Natural killer cell (primary cell): Measurements from ENCODE around the gene MCOLN1. TPM values are rescaled to one million over a fixed set of nuclear protein-coding genes. Genes with fewer than 3 reads are reported as not detected.

Experiments
- ATAC-seq, 3 donors: fragments of 150-1000 bp in 2 of 3; fragments of 200-7000 bp in 1 of 3; cut with Tn5 transposase; 1 replicate in 1 of 3; 2 replicates in 2 of 3; pipeline ENCODE4 v1.10.0; 2021; ENCODE audit warnings: mild to moderate bottlenecking in 2 of 3, moderate library complexity in 2 of 3
- DNase-seq, 2 donors: peaks; one replicate each; pipeline versions ENCODE4 v3.0.0 to v3.0.0-alpha.2; 2013 to 2021; ENCODE audit warnings: mixed read lengths in 1 of 2
- H3K27ac ChIP-seq: one replicate; pipeline ENCODE4 v1.5.1; 2013; ENCODE audit warnings: mild to moderate bottlenecking, low read length
- H3K27me3 ChIP-seq: one replicate; pipeline ENCODE4 v1.6.1; 2013; ENCODE audit warnings: low read length; ENCODE audit not compliant: control insufficient read depth, insufficient read depth
- H3K36me3 ChIP-seq: one replicate; pipeline ENCODE4 v1.6.1; 2013; ENCODE audit warnings: low read length; ENCODE audit not compliant: control insufficient read depth, insufficient read depth
- H3K4me1 ChIP-seq: one replicate; pipeline ENCODE4 v1.6.1; 2013; ENCODE audit warnings: low read length; ENCODE audit not compliant: control insufficient read depth, insufficient read depth
- H3K4me3 ChIP-seq: one replicate; pipeline ENCODE4 v1.5.1; 2013; ENCODE audit warnings: low read length
- H3K9me3 ChIP-seq: one replicate; pipeline ENCODE4 v1.6.1; 2013; ENCODE audit warnings: low read length; ENCODE audit not compliant: control insufficient read depth, insufficient read depth
- H3K27ac Mint-ChIP-seq, 2 donors: one replicate each; pipeline ENCODE4 v1.8.0; 2022; ENCODE audit warnings: mild to moderate bottlenecking in 2 of 2, mixed read lengths in 2 of 2, moderate library complexity in 1 of 2
- H3K27me3 Mint-ChIP-seq, 2 donors: one replicate each; pipeline ENCODE4 v1.8.0; 2022; ENCODE audit warnings: low read depth in 2 of 2, mixed read lengths in 2 of 2
- H3K36me3 Mint-ChIP-seq: one replicate; pipeline ENCODE4 v1.8.0; 2022; ENCODE audit warnings: mixed read lengths
- H3K4me1 Mint-ChIP-seq, 2 donors: one replicate each; pipeline ENCODE4 v1.8.0; 2022; ENCODE audit warnings: mixed read lengths in 2 of 2
- H3K4me3 Mint-ChIP-seq: one replicate; pipeline ENCODE4 v1.8.0; 2022; ENCODE audit warnings: mild to moderate bottlenecking, moderate library complexity, mixed read lengths
- H3K9me3 Mint-ChIP-seq, 2 donors: one replicate each; pipeline ENCODE4 v1.8.0; 2022; ENCODE audit warnings: mixed read lengths in 2 of 2
- WGBS: methylation state at CpG from one replicate; pipeline ENCODE4 v1.1.7; 2013; ENCODE audit warnings: missing lambda C conversion rate; ENCODE audit not compliant: insufficient coverage; 5-methylcytosine and 5-hydroxymethylcytosine counted together
- intact Hi-C: fragments of 100-400 bp; cut with micrococcal nuclease; formaldehyde crosslinking; loops from one replicate; pipeline ENCODE4 v1.14.2; 2022
- total RNA-seq, 4 donors: library from RNA; stranded (reverse); fragments of 120-200 nt in 1 of 4; gene quantifications; one replicate each; pipeline versions ENCODE4 v1.2.3 to v1.2.4, GENCODE V29; 2013 to 2022
- TF ChIP-seq, protein P1 (sequence below): fragments of 200-600 bp; IDR thresholded peaks from one replicate; pipeline ENCODE4 v1.8.0; 2022; ENCODE audit warnings: antibody characterized with exemption

Gene MCOLN1
- total RNA-seq, 3 donors from 2014 or later (not counting 1 experiment from before 2014, with no cell fraction given) = 22.9 to 37.6 (median 27.8) TPM

DNA sequence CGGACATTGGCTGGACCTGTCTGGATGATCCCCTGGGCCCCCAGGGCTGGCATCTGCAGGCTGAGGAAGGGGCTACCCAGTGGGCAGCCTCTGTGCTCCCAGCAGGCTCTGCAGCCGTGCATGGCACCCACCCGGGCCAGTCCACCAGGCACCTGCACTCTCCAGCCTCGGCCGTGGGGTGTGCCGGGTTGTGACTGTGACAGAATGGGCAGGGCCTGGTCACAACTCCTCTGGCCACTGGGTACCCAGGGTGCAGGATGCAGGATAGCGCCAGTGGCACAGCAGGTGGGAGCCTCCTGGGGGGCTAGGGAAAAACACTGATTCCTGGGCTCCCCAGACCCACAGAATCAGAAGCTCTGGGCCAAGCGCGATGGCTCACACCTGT lies 43.6 kb upstream of the MCOLN1 start:
- peaks cover 0 to 4% of the 10 kb centered on the region in 2 donors for H3K27me3 Mint-ChIP-seq
- H3K36me3 Mint-ChIP-seq = no peaks in the 10 kb centered on the region
- ATAC-seq (no peak), DNase-seq (no peak)
- H3K4me3 ChIP-seq = no peak overlapping the region
- TF ChIP-seq, protein P1, sequence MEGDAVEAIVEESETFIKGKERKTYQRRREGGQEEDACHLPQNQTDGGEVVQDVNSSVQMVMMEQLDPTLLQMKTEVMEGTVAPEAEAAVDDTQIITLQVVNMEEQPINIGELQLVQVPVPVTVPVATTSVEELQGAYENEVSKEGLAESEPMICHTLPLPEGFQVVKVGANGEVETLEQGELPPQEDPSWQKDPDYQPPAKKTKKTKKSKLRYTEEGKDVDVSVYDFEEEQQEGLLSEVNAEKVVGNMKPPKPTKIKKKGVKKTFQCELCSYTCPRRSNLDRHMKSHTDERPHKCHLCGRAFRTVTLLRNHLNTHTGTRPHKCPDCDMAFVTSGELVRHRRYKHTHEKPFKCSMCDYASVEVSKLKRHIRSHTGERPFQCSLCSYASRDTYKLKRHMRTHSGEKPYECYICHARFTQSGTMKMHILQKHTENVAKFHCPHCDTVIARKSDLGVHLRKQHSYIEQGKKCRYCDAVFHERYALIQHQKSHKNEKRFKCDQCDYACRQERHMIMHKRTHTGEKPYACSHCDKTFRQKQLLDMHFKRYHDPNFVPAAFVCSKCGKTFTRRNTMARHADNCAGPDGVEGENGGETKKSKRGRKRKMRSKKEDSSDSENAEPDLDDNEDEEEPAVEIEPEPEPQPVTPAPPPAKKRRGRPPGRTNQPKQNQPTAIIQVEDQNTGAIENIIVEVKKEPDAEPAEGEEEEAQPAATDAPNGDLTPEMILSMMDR = no peak
- H3K27ac Mint-ChIP-seq = no peak overlapping the region
- peaks cover 8% of the 10 kb centered on the region for H3K4me1 ChIP-seq
- intact Hi-C loops = no loop called here
- no peak overlapping the region for H3K4me3 Mint-ChIP-seq
- H3K4me1 Mint-ChIP-seq = peaks cover 0 to 7% of the 10 kb centered on the region in 2 donors
- H3K9me3 Mint-ChIP-seq = no peaks in the 10 kb centered on the region
- no peaks in the 10 kb centered on the region for H3K36me3 ChIP-seq
- H3K27me3 ChIP-seq = no peaks in the 10 kb centered on the region
- WGBS = 93% methylated on average over 9 of the region's 9 CpGs
- H3K27ac ChIP-seq = no peak overlapping the region
- H3K9me3 ChIP-seq = no peaks in the 10 kb centered on the region

DNA sequence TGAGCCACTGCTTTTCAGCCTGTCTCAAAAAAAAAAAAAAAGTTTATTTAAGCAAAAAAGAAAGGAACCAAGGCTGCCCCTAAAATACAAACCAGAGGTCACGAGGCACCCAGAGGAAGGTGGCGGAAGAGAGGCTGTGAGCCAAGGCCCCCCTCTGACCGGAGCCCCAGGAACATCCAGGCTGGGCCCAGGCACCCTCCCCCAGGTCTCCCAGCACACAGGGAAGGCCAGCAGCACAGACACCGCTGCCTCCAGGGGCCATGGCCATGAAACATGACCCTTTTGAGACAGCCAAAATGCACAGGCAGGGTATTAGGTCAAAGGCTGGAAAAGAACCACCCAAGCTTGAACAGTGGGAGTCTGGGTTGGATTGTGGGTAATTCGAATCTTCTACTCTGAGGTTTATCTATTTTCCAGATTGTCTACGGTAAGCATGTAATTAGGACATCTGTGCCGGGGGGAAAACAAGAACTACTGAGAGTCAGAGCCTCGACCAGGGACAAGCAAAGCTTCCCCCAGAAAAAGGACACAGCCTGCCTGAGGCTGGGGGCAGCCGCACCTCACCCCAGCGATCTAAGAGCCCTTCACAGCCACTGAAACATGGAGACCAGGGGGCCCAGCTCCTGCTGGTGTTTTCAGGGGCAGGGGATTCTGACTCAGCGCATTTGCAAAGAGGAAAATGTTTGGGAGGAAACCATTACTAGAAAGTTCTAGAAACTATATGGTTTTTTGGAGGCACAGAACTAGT lies 42.0 kb upstream of the MCOLN1 start:
- Histone ChIP-seq H3K36me3 (no peaks in the 10 kb centered on the region), H3K4me1 (peaks cover 8% of the 10 kb centered on the region), H3K9me3 (no peaks in the 10 kb centered on the region), H3K27me3 (no peaks in the 10 kb centered on the region), H3K27ac (no peak overlapping the region), H3K4me3 (no peak overlapping the region)
- WGBS = 79% methylated on average over 11 of the region's 11 CpGs
- ATAC-seq (no peak), DNase-seq (no peak)
- TF ChIP-seq, protein P1 = no peak
- Mint-ChIP-seq H3K36me3 (no peaks in the 10 kb centered on the region), H3K4me3 (no peak overlapping the region), H3K27me3 (peaks cover 0 to 4% of the 10 kb centered on the region in 2 donors), H3K9me3 (no peaks in the 10 kb centered on the region), H3K4me1 (peaks cover 0 to 7% of the 10 kb centered on the region in 2 donors), H3K27ac (no peak overlapping the region)
- intact Hi-C loops = no loop called here

DNA sequence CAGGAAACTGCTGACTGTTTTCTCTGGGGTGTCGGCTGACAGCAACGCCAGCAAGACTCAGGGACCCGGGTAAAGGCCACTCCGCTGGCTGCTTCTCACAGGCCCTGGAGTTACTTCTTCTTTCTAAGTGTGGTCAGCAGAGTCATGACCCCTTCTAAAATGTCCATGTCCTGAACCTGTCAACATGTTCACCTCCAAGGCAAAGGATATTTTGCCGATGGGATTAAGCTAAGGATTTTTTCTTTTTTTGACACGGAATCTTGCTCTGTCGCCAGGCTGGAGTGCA lies 41.5 kb upstream of the MCOLN1 start:
- Mint-ChIP-seq H3K36me3 (no peaks in the 10 kb centered on the region), H3K4me1 (peaks cover 0 to 7% of the 10 kb centered on the region in 2 donors)

More for the DNA sequence above, 41.5 kb upstream of the MCOLN1 start:
- H3K27ac ChIP-seq = no peak overlapping the region
- Mint-ChIP-seq H3K4me3 (no peak overlapping the region), H3K9me3 (no peaks in the 10 kb centered on the region), H3K27me3 (peaks cover 0 to 4% of the 10 kb centered on the region in 2 donors), H3K27ac (no peak overlapping the region)
- H3K4me3 ChIP-seq = no peak overlapping the region
- no peaks in the 10 kb centered on the region for H3K9me3 ChIP-seq
- TF ChIP-seq, protein P1 = no peak
- no peak for ATAC-seq
- H3K4me1 ChIP-seq = peaks cover 8% of the 10 kb centered on the region
- WGBS = 81% methylated on average over 7 of the region's 7 CpGs
- no peaks in the 10 kb centered on the region for H3K36me3 ChIP-seq
- no peaks in the 10 kb centered on the region for H3K27me3 ChIP-seq
- intact Hi-C loops = no loop called here
- no peak for DNase-seq
